ENCODE measurements around the gene RSPH1.

DNA sequence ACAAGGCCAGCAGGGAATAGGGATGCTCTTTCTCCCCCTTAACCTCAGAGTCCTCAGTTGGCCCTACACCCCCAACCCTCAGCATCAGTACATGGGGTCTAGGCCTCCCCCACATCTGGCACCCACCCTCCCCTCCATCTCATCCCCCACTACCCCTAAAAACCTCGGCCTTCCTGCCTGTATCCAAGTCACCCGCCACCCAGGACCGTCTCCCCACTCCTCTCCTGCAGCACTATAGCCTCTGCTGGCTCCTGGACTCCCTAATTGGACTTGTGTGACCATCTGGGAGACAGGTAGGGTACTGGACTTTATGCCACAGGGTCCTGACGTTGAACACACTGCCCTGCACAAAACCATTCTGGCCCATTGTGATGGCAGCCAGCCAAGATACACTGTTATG lies 6.0 kb downstream of the RSPH1 start:
- TF ChIP-seq SP1 (IDR thresholded peaks at IDR 0.05), result no peak
- no peak for TF ChIP-seq FOXK2 (IDR thresholded peaks at IDR 0.05)
- no peak for TF ChIP-seq ZNF384 (IDR thresholded peaks at IDR 0.05)
- no peak for TF ChIP-seq ARNT (IDR thresholded peaks at IDR 0.05)
- no peak for TF ChIP-seq BHLHE40 (IDR thresholded peaks at IDR 0.05; ENCODE audit: borderline replicate concordance)
- no peak for TF ChIP-seq FOXA1 (IDR thresholded peaks at IDR 0.05)
- TF ChIP-seq, protein P1, sequence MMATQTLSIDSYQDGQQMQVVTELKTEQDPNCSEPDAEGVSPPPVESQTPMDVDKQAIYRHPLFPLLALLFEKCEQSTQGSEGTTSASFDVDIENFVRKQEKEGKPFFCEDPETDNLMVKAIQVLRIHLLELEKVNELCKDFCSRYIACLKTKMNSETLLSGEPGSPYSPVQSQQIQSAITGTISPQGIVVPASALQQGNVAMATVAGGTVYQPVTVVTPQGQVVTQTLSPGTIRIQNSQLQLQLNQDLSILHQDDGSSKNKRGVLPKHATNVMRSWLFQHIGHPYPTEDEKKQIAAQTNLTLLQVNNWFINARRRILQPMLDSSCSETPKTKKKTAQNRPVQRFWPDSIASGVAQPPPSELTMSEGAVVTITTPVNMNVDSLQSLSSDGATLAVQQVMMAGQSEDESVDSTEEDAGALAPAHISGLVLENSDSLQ (IDR thresholded peaks at IDR 0.05), result no peak
- no peak for TF ChIP-seq LEF1 (IDR thresholded peaks at IDR 0.05; ENCODE audit: borderline replicate concordance)
- TF ChIP-seq L3MBTL2 (conservative IDR thresholded peaks at IDR 0.05), result no peak
- no peak for TF ChIP-seq FOXM1 (IDR thresholded peaks at IDR 0.05; ENCODE audit: borderline replicate concordance)

Data from HEK293T (cell line).